Fibroblast of the aortic adventitia (primary cell): Measurements from ENCODE around the gene OBSCN. TPM values are rescaled to one million over a fixed set of nuclear protein-coding genes. Genes with fewer than 3 reads are reported as not detected.

ENCODE experiments used
- DNase-seq: peaks from one replicate; pipeline ENCODE4 v3.0.0-alpha.2; 2010; ENCODE audit warnings: low read depth
- H3K4me3 ChIP-seq: 2 replicates; pipeline ENCODE4 v1.5.1; 2011; ENCODE audit warnings: low read depth, mild to moderate bottlenecking, control low read depth, low read length, moderate library complexity
- CTCF ChIP-seq: IDR thresholded peaks from 2 replicates; pipeline ENCODE4 v1.5.1; 2011; ENCODE audit warnings: mild to moderate bottlenecking, low read length, control low read depth, inconsistent platforms; ENCODE audit not compliant: insufficient read depth
- total RNA-seq: library from RNA; depleted of rRNA; stranded (reverse); fragments of >200 nt; gene quantifications from 2 replicates; pipeline ENCODE4 v1.2.3, GENCODE V29; 2012; ENCODE audit warnings: low replicate concordance

The OBSCN gene
- total RNA-seq, 1 donor = 0.99 TPM

GRCh38 chr1:228259951-228260350, 52.1 kb downstream of the OBSCN start:
- DNase-seq = no peak
- no peak for TF ChIP-seq CTCF
- no peak overlapping the region for H3K4me3 ChIP-seq

- no peak for TF ChIP-seq CTCF
- DNase-seq = no peak
- H3K4me3 ChIP-seq = no peak overlapping the region
Measured at GRCh38 chr1:228261706-228262105, 53.9 kb downstream of the OBSCN start.

DNA sequence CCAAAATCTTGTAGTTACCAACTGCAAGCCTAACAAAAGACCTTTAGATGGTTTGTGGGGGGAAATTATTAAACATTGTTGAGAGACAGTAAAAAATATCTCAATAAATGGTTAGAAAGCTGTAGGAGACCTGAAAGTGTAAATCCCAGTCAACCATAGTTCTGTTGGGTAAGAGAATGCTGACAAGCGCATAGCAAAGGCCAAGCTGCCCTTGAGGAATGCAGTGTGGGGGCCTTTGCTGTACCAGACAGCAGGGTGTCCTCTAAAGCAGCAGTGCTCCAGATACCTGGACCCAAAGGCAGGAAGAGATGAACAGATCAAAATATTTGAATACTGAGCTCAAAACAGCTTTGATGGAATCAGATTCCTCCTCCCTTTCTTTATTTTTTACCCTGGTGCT, 54.6 kb downstream of the OBSCN start:
- no peak for DNase-seq
- H3K4me3 ChIP-seq = no peak overlapping the region
- TF ChIP-seq CTCF = no peak

GRCh38 chr1:228263636-228264035, 55.8 kb downstream of the OBSCN start:
- DNase-seq = no peak
- H3K4me3 ChIP-seq = no peak overlapping the region
- no peak for TF ChIP-seq CTCF

DNA sequence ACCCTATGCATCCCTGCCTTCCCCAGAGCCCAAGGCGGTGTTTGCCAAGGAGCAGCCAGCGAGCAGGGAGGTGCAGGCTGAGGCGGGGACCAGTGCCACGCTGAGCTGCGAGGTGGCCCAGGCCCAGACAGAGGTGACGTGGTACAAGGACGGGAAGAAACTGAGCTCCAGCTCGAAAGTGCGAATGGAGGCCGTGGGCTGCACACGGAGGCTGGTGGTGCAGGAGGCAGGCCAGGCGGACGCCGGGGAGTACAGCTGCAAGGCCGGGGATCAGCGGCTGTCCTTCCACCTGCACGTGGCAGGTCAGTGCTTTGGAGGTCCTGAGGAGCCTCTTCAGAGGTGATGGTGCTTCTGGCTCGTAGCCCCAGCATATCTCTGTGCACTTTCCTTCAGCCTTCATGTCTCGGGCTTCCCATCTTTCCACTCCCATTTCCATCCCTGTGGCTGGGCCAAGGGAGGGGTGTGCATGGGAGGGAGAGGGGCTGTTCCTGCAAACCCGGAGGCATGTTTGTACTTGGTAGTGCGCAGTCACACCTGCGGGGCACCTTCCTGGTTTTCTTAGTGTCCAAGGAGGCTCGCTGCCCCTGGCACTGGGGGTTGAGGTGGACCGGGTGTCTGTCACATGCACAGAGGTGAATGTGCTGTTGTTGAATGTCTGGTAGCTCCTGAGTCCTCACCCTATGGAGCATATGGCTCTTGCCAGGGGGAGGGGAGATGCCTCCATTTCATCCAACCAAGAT, 56.4 kb downstream of the OBSCN start:
- no peak for TF ChIP-seq CTCF
- no peak overlapping the region for H3K4me3 ChIP-seq
- no peak for DNase-seq

GRCh38 chr1:228265167-228265566, 57.3 kb downstream of the OBSCN start:
- peak; percentile 40 for TF ChIP-seq CTCF
- H3K4me3 ChIP-seq = no peak overlapping the region
- DNase-seq = peak; percentile 37
